HFF-Myc (cell line): ENCODE measurements around the gene PHLDA3.

Experiments
- DNase-seq: peaks from one replicate; pipeline ENCODE4 v3.0.0-alpha.2; 2011; ENCODE audit warnings: low read depth; ENCODE audit errors: extremely low read depth
- H3K4me3 ChIP-seq: replicated peaks from 2 replicates; pipeline ENCODE4 v1.5.1; 2011; ENCODE audit warnings: low read depth, mild to moderate bottlenecking, control low read depth, low read length
- TF ChIP-seq, protein P1 (sequence below): IDR thresholded peaks from 2 replicates; pipeline ENCODE4 v1.5.1; 2012; ENCODE audit warnings: mild to moderate bottlenecking, low read depth, low read length, control low read depth; ENCODE audit errors: missing control alignments

PHLDA3 gene

DNA sequence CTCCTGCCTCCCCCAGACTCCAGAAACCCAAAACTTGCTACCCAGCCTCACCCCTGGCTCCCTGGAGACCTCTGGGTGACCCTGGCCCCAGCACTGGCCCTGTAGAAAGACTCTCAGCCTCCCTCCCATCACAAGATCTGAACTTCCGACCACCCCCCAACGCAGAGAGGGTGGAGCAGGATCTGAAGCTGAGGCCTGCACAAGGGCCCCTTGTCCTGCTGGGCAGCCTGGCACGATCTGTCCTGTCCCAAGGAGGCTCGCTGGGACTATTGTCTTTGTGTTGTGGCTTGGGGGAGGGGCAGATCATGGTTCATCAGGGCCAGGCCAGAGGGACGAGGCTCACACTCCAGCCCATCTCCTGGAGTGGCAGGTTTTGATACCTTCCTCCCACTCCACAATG is 20.0 kb downstream of the PHLDA3 start:
- no peak overlapping the region for H3K4me3 ChIP-seq
- DNase-seq = no peak
- TF ChIP-seq, protein P1, sequence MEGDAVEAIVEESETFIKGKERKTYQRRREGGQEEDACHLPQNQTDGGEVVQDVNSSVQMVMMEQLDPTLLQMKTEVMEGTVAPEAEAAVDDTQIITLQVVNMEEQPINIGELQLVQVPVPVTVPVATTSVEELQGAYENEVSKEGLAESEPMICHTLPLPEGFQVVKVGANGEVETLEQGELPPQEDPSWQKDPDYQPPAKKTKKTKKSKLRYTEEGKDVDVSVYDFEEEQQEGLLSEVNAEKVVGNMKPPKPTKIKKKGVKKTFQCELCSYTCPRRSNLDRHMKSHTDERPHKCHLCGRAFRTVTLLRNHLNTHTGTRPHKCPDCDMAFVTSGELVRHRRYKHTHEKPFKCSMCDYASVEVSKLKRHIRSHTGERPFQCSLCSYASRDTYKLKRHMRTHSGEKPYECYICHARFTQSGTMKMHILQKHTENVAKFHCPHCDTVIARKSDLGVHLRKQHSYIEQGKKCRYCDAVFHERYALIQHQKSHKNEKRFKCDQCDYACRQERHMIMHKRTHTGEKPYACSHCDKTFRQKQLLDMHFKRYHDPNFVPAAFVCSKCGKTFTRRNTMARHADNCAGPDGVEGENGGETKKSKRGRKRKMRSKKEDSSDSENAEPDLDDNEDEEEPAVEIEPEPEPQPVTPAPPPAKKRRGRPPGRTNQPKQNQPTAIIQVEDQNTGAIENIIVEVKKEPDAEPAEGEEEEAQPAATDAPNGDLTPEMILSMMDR = no peak

DNA sequence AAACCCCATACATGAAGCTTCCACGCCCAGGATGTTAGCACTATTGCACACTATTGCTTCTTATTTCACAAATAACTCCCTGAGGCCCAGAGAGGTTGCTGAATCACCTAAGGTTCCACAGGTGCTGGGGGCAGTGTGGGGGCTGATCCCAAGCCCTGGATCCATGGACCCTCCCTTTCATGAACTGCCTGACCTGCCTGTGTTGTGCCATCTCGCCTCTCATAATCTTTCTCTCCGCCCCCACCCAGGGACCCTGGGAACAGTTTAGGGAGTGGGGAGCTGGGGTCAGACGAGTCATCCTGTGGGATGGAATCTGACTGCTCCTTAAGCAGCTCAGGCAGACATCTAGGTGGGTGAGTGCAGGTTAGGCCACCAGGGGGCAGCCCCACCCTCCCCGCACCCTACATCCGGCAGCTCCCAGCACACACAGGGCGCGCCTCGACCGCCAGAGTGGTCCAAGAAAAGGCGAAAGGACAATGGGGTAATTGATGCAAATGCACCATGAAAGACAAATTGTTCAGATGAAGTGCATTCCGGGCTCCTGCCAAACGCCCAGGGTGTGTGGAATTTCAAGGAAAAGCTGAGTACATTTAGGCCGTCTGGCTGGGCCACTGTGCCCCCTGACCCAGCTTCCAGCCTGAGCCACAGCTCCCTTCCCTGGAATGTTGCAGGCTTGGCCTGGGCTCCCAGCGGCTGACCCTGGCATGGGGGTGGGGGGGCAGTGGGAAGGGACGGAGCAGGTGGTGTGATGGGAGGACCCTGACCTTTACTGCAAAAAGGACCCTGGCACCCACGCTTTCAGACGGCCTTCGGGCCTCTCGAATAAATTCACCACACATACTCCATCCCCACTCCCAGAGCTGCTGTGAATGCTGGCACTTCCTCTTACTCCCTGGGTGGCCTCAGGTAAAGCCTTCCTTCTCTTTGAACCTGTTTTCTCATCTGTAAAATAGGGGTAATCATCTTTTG is 20.8 kb downstream of the PHLDA3 start:
- TF ChIP-seq, protein P1 = peak; percentile 90
- no peak overlapping the region for H3K4me3 ChIP-seq
- DNase-seq = no peak

DNA sequence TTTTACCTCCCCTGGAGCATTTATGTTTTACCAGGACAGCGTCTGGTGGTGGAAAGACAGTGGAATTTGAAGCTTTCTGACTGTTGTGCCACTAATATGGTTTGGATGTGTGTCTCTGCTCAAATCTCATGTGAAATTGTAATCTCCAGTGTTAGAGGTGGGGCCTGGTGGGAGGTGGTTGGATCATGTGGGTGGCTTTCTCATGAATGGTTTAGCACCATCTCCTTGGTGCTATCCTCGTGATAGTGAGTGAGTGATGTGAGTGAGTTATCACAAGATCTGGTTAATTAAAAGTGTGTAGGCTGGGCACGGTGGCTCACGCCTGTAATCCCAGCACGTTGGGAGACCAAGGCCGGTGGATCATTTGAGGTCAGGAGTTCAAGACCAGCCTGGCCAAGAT is 23.7 kb downstream of the PHLDA3 start:
- no peak overlapping the region for H3K4me3 ChIP-seq
- DNase-seq = no peak
- TF ChIP-seq, protein P1 = no peak

DNA sequence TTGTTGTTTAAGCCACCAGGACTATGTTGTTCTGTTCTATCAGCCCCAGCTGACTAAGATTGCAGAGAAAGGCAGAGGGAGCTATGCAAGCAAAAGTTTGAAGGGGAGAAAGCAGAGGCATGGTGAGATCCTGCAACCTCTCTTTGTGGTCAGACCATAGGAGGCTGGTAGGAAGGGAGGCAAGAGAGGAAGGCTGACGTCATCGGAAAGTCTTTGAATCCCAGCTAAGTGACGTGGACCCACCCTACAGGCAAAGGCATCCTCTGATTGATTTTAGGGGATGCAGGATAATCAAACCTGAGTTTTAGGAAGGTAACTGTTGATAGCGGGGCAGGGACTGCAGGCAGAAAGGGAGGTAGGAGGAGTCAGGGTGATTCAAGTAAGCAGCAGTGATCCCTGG is 24.2 kb downstream of the PHLDA3 start:
- DNase-seq = no peak
- H3K4me3 ChIP-seq = no peak overlapping the region
- TF ChIP-seq, protein P1 = no peak

DNA sequence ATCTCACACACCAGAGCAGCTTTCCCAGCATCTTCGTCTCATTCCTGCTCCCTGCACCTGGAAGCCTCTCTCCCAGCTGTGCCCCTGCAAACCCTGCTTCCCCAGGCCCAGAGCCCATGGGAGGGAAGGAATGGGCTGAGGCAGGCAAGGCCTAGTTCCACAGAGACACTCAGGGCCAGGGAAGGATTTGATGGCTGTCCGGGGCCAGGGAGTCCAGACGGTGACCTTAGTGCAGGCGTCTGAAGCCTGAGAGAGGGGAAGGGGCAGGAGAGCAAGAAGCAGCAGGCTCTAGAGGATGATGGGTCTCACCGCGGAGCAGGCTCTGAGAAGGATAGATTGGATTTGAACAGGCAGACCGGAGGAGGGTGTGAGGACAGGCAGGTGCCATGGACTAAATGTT is 25.2 kb downstream of the PHLDA3 start:
- TF ChIP-seq, protein P1 = no peak
- no peak for DNase-seq
- no peak overlapping the region for H3K4me3 ChIP-seq

DNA sequence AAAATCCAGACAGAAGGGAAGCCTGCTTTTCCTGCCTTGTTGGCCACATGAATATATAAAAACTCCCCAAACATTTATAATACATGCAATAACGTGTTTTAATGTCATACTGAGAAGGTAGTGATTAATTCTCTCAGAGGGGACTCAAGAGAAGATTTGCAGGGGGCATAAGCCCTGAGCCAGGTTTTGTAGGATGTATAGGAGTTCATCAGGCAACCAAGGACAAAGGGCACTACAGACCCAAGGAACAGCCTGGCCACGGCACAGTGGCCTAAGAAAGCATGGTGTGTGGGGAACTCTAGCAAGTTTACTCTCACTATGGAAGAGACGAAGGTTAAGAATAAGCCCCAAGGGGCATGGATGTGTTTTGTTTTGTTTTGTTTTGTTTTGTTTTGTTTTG is 32.0 kb downstream of the PHLDA3 start:
- TF ChIP-seq, protein P1 = no peak
- no peak for DNase-seq
- H3K4me3 ChIP-seq = no peak overlapping the region
